ENCODE data around the gene PER2.

GRCh38 chr2:238272156-238272555 lies 16.3 kb downstream of the PER2 start:
- TF ChIP-seq EZH2 (IDR thresholded peaks at IDR 0.05; ENCODE audit: borderline replicate concordance, insufficient read depth, low read depth, low read length, poor library complexity, severe bottlenecking): no peak
- TF ChIP-seq CTCF (IDR thresholded peaks at IDR 0.05): no peak

Data from B cell (primary cell).